CD4-positive, alpha-beta T cell treated with Interleukin-15 for 1 hour (primary cell): Measurements from ENCODE around the gene IMPDH2.
"Not testable (repeated sequence)": the region's sequence is repeated elsewhere in the genome, so short reads cannot be mapped to it uniquely, and the experiment has no call there.

Experiments used
- DNase-seq: peaks from one replicate; pipeline ENCODE4 v3.0.0-alpha.2; 2020

Gene IMPDH2

DNA sequence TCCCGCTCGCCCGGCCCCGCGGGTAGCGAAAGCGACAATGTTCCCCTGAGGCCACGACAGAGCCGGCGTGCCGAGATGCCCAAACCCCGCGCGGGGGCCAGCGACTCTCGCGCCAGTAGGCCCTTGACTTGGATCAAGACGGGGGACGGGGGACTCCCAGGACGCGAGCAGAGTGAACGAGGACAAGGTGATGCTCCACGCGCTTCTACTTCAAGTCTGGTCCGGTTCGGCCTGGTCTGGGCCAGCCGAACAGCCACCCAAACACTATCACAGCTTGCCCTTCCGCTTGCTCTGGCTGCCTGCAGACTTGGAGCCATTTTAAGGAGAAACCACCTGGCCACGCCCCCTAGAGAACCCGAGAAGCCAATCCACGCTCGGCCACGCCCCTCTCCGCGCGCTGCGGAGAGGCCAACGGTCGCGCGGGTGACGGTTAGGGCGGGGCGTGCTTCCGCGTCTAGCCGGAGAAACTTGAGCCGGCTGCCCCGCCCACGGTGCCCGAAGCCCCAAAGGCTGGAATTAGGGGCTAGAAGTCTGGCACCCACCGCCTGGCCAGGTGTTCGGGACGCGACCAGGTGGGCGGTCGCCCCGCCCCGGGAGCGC is 7.9 kb downstream of the IMPDH2 start:
- DNase-seq = peak; percentile 98

DNA sequence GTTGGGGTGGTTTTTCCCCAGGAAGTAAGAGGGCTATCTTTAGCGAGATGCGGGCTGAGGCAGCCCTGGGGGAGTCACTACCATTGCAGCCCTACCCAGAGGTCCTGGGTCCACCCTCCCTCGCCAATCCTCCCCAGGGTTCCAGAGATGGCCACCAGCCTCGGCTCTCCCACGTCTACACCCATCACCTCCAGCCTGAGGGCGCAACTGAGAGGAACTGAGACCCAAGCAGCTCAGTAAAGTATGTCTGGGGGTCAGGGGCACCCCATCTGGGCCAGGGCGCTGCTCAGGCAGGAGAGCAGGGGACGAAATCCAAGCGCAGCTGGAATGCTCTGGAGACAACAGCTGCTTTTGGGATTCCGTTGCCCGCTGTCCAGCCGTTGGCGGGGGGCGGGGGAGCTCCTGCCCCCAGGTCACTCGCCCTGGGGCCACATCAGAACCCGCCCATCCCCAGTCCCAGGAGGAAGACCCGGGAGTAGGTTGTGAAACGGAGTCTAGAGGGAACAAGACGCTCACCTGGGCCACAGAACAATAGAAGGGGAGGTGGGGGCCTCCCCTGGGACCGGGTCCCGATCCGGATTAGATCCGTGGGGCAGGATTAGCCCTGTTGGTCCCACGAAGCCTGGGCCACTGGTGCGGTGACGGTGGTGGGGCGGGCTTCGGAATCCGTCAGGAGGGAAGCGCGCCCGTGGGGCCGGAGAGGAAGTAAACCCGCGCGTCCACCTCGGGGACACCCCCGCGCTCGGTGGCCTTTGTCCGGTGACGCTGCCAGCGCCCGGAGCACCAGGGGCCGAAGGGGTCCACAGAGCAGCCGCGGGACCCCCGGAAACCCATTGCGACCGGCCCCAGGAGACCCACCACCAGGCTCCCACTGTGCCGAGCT is 8.6 kb downstream of the IMPDH2 start:
- DNase-seq = peak; percentile 51

DNA sequence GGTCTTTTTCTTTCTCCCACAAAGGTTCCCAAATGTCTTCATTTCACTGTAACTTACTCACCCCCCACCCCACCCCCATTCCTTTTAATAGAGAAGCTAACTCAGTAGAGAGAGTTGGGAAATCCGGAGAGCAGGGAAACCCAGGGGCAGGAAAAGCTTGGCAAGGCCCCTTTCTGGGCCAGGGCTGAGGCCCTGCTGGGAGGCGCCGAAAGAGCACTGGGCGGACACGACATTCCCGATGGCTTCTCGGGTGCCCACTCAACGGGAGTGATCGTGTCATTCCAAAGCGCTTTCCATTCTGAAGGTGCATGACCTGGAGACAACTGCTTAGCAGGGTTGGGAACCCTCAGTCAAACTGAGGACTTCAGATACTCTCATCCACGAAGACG is 9.3 kb downstream of the IMPDH2 start:
- no peak for DNase-seq

DNA sequence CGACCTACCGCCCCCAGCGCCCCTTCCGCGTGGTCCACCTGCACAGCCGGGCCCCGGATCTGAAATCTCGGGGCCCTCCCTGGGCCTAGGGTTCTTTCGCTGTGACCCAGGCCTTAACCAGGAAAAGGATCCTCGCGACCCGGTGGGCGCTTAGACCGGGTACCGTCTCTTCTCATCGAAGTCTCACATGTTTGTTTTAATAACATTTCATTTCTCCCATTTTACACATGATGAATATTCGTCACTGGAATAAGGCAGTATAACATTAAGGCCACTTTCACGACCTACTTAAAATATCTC is 10.5 kb downstream of the IMPDH2 start:
- no peak for DNase-seq

DNA sequence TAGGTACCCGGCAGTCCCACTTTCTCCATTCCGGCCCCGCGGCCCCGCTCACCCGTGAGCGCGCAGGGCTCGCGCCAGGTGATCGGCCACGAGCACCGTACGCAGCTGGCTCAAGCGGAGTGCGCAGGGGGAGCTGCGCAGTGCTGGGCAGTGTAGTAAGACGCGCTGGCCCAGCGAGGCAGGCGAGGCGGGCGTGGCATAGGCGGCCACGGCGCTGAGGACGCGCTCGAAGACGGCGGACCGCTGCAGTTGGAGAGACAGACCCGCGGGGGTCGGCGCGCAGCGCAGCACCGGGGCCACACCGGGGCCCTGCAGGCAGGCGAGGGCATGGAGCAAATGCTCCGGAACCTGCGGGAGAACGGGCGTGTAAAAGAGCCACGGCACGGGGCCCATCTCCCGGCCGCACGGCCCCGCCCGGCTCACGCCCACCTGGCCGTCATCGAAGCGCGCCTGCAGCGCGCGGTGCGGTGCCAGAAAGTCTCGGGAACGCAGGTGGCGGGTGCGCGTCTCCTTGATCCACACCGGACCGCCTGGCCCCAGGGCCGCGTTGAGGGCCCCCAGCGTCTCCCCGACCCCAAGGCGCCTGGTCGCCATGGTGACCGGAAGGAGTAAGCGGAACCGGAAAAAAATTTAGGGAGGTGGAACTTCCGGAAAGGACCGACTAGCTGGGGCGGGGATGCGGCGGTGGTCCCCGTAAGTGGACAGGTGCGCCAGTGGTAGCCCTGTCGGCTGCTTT is 11.1 kb downstream of the IMPDH2 start, which contains the start of gene DALRD3:
Gene DALRD3, minus strand, starts transcription at position 610 of the 736 bp plus-strand sequence. Its CDS starts 16 bp downstream, at position 594.
- peak; percentile 57 for DNase-seq

DNA sequence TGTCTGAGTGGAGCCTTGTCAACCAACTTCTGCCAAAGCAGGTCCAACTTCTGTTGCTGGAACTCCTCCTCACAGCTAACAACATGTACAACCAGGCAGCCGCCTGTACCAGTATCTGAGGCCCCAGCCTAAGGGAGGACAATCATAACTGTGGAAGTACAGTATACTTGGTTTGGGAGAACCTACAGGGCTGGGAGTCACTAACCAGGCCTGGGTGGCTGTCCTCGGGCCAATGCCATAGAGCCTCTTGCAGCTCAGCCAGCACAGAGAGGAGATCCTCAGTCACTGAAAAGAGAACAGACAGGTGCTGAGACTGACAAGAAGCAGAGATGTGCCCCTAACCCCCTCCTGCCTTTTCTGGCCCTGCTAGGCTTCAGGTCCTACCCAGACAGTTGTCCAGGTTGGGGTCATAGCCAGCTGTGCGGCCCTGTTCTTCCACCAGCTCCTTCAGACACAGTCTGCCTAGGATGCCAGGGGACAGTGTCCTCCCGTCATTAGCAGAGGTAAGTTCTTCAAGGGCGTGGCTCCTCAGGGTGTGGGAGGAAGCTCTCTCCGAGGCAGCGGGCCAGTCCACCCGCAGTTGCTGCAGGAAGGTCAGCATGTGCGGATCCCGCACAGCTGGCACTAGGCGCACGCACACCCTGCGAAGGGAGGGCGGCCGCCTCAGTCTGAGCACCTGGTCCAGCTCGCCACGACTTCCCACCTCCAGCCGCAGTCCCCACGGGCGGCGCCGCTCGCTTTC is 11.8 kb downstream of the IMPDH2 start:
- no peak for DNase-seq

DNA sequence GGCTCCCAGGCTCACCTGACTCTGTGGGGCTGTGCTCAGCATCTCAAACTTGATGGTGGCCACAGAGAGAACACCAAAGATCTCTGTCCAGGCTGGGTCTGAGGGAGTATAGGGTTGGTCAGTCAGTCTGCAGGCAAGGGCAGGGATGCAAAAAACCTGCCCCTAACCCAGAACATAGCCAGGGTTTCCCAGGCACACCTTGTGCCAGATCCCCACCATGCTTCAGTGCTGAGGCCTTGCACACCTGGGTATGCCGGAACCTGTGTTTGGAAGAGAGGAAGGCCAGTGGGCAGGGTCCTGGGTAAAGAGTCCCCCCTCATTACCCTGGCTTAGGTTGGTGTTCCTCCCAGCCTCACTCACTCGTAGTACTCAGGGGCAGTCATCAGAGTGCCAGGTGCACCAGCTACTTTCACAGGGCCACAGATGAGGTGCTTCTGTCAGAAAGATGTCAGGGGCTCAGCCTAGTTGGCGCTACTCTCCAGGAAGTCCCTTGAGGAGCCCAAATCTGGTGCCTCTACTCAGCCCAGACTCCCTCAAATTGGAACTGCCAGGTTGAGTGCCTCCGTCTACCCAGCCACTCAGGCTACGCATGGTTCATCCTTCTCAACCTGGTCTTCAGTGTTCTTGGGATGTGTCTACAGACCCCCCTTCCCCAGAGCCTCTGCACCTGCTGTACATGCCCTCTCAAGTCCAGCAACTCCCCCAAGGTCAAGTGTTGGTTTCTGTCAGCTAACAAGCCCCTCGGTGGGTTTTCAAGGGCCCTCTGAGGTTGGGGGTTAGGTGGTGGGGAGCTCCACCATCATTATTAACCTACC is 12.6 kb downstream of the IMPDH2 start:
- DNase-seq = no peak

DNA sequence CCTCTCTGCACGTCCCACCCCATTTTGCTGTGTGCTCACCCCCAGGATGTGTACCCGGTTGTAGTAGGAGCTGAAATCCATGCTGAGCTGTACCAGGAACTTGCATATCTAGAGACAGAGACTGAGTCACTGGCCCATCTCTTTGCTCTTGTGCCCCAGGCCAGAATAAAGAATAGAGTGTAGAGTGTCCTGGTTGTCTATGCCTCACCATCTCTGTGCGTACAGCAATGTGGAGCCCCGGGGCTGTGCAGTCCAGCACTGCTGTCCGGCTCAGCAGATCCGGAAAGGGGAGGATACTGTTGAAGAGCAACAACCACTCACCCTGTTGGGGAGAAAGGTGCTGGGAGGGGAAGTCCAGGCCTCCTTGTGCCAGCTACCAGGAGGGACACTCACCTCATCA is 13.4 kb downstream of the IMPDH2 start:
- DNase-seq = no peak

DNA sequence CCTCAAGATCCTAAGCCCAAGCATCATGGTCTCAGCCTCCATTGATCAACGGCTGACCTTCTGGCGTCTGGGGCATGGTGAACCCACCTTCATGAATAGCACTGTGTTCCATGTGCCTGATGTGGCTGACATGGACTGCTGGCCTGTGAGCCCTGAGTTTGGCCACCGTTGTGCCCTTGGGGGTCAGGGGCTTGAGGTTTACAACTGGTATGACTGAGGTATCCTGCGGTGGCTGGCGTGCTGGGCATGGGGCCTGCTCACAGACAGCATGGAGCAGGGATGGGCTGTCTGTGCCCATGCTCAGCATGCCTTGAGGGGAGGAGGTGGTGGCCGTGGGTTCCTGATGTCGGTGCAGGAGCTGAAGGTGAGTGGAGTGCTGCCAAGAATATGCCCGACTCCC is 14.1 kb downstream of the IMPDH2 start:
- no peak for DNase-seq

DNA sequence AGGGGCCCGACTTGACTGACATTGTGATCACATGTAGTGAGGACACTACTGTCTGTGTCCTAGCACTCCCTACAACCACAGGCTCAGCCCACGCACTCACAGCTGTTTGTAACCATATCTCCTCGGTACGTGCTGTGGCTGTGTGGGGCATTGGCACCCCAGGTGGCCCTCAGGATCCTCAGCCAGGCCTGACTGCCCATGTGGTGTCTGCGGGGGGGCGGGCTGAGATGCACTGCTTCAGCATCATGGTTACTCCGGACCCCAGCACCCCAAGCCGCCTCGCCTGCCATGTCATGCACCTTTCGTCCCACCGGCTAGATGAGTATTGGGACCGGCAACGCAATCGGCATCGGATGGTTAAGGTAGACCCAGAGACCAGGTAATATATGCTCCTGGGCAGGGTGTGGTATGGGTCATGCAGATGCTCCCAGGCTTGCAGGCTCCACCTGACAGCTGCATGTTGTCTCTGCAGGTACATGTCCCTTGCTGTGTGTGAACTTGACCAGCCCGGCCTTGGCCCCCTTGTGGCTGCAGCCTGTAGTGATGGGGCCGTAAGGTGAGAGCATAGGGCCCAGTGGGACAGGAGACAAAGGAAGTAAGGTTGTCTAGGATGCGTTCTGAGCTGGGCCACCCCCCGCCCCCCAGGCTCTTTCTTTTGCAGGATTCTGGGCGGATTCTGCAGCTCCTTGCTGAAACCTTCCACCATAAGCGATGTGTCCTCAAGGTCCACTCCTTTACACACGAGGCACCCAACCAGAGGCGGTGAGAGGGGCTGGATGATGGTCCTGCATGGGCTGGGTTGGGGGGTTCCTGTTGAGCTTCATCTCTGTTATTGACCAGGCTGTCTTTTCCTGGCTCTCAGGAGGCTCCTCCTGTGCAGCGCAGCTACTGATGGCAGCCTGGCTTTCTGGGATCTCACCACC is 15.2 kb downstream of the IMPDH2 start:
- peak; percentile 58 for DNase-seq

DNA sequence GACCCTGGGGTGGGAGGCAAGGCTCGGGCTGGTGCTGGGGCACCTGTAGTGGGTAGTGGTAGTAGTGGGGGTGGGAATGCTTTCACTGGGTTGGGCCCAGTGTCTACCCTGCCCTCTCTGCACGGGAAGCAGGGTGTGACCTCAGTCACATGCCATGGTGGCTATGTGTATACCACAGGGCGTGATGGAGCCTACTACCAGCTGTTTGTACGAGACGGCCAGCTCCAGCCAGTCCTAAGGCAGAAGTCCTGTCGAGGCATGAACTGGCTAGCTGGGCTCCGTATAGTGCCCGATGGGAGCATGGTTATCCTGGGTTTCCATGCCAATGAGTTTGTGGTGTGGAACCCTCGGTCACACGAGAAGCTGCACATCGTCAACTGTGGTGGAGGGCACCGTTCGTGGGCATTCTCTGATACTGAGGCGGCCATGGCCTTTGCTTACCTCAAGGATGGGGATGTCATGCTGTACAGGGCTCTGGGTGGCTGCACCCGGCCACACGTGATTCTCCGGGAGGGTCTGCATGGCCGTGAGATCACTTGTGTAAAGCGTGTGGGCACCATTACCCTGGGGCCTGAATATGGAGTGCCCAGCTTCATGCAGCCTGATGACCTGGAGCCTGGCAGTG is 16.0 kb downstream of the IMPDH2 start:
- no peak for DNase-seq

DNA sequence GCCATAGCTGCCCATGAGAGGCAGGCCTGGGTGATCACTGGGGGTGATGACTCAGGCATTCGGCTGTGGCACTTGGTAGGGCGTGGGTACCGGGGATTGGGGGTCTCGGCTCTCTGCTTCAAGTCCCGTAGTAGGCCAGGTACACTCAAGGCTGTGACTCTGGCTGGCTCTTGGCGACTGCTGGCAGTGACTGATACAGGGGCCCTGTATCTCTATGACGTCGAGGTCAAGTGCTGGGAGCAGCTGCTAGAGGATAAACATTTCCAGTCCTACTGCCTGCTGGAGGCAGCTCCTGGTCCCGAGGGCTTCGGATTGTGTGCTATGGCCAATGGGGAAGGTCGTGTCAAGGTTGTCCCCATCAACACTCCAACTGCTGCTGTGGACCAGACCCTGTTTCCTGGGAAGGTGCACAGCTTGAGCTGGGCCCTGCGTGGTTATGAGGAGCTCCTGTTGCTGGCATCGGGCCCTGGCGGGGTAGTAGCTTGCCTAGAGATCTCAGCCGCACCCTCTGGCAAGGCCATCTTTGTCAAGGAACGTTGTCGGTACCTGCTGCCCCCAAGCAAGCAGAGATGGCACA is 16.7 kb downstream of the IMPDH2 start:
- DNase-seq = no peak

DNA sequence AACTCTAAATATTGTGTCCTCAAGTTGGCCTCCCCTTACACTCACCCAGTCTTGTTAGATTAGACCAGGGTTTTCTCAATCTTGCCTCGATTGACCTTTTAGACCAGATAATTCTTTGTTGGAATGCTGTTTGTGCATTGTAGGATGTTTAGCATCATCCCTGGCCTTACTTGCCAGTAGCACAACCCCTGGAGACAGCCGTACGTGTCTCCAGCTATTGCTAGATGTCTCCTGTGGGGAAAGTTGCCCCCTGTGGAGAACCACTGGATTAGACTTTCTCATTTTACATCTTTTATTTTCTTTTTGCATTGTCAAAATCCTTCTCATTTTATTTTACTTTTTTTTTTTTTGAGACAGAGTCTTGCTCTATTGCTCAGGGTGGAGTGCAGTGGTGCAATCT is 19.8 kb downstream of the IMPDH2 start:
- DNase-seq = no peak

DNA sequence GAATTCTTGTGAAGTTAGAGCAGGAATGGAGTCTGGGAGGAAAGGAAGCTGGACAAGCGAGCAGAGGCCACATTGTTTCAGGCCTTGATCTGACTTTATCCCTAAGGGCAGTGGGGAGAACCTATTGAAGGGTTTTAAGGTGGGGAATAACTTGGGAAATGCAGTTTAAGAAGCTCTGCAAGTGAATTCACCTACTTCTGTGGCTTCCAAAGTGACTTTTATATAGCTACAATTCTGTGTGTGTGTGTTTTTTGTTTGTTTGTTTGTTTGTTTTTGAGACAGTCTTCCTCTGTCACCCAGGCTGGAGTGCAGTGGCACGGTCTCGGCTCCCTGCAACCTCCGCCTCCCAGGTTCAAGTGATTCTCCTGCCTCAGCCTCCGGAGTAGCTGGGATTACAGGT is 20.6 kb downstream of the IMPDH2 start:
- DNase-seq = not testable (repeated sequence)

DNA sequence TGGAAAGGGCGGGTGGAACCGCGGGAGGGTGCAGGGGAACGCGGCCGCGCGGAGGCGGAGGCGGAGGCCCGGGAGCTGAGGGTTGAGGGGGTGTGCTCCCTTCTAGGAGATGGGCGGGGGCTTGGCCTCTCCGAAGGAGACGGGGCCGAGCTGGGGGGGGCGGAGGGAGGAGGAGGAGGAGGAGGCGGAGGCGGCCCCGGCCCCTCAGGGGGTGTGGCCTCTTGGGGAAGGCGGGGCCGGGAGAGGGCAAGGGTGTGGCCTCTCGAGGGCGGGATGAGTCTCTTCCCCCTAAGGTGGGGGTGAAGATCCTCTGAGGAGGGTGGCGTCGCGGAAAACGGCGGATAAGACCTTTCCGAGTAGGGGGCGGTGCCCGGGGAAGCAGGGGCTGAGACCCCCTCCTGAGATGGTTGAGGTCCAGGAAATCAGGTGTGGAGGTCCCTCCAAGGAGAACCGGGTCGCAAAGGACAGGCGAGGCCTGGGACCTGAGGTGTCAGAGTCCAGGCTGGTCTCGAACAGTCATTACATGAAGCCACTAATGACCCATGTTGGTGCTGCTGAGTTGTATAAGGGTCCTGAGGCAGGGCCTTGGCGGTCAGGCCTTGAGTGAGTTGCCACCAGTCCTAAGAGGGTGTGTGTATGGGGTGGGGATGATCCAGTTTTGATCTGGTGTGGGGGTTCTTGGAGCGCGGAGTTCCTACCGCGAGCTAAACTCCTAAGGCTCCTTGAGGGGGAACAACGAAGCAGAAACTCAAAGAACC is 21.2 kb downstream of the IMPDH2 start:
- DNase-seq = peak; percentile 89

DNA sequence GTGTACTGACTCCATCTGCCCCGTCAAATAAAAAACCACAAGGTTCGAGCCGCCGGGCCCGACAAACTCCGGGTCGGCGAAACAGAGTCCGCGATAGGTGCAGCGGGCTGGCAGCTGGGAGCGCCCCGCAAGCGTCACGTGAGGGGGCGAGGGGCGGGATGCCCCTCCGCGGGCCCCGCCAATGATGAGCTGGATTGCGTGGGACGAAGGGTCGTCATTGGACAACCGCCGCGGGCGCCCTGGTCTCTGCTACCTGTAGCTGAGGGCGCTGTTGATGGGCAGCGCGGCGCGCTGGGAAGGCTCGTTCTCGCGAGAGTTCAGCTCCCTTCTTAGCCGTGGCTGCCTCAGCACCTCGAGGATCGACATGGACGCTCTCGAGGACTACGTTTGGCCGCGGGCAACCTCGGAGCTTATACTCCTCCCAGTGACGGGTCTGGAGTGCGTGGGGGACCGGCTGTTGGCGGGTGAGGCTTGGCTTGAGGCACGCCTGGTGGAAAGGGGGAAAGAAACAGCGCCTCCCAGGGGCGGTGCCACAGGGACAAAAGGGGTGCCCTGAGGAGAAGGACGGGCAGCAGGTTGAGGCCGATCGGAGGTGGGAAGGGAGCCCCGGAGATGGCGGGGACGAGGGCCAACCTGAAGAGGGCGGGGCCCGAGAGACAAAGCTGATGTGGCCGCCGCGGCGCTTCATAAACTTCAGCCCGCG is 22.0 kb downstream of the IMPDH2 start, which contains the start of gene WDR6:
Gene WDR6, plus strand, starts transcription at position 324 of the 703 bp plus-strand sequence. Its CDS starts 41 bp downstream, at position 365.
- DNase-seq = peak; percentile 99

DNA sequence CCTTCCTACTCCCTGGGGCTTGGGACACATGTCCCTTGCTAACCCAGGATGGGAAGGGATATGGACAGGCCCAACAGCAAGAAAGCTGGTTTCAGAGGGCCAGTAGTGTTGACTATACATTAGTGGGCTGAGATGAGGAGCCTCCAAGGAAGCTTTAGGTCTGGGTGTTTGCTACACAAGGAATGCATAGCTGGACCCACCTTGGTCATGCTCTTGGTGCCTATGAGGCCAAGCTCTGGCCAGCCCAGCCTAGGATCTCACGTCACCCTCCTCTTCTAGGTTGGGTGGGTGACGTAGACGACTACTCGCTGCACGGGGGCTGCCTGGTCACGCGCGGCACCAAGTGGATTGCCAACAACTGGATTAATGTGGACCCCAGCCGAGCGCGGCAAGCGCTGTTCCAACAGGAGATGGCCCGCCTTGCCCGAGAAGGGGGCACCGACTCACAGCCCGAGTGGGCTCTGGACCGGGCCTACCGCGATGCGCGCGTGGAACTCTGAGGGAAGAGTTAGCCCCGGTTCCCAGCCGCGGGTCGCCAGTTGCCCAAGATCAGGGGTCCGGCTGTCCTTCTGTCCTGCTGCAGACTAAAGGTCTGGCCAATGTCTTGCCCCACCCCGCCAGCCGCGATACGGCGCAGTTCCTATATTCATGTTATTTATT is 22.7 kb downstream of the IMPDH2 start:
- peak; percentile 30 for DNase-seq

DNA sequence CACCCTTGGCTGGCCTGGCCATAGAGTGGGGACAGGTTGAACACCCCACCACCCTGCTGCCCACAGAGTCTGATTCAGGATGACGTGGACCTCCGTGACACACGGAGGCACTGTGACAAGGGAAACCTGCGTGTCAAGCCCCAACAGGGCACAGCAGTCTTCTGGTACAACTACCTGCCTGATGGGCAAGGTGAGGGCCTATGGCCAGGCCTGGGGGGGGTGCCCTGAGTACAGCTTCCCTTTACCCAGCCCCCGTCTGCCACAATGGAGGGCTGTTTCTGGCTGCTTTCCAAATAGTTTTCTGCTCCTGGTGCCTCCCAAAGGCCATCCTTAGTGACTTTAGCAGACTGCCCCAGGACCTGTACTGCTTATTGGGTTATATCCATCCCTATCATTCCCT is 23.2 kb downstream of the IMPDH2 start:
- DNase-seq = no peak
